Nephron (organoid): ENCODE data around the gene SKAP2.

ENCODE experiments used
- H3K27ac Mint-ChIP-seq, 3 experiments: 2 replicates each; pipeline ENCODE4 v1.8.0; 2020; ENCODE audit warnings: mixed read lengths in 3 of 3, mild to moderate bottlenecking in 2 of 3, moderate library complexity in 1 of 3
- H3K27me3 Mint-ChIP-seq: 2 replicates; pipeline ENCODE4 v1.8.0; 2021; ENCODE audit warnings: low read depth, mild to moderate bottlenecking, moderate library complexity, mixed read lengths
- H3K36me3 Mint-ChIP-seq: 2 replicates; pipeline ENCODE4 v1.8.0; 2020; ENCODE audit warnings: low read depth, mixed read lengths
- H3K4me1 Mint-ChIP-seq: 2 replicates; pipeline ENCODE4 v1.8.0; 2020; ENCODE audit warnings: mixed read lengths
- H3K4me3 Mint-ChIP-seq, 3 experiments: 2 replicates each; pipeline ENCODE4 v1.8.0; 2020; ENCODE audit warnings: mild to moderate bottlenecking in 3 of 3, mixed read lengths in 3 of 3, moderate library complexity in 2 of 3
- H3K9me3 Mint-ChIP-seq: 2 replicates; pipeline ENCODE4 v1.8.0; 2020; ENCODE audit warnings: mixed read lengths
- TF ChIP-seq, protein P1 (sequence below), 3 experiments: fragments of 200-600 bp; sonication (generic); IDR thresholded peaks; one replicate each; pipeline ENCODE4 v1.5.0; 2021; ENCODE audit warnings: antibody characterized with exemption in 3 of 3; ENCODE audit not compliant: unreplicated experiment in 3 of 3

Gene SKAP2

DNA sequence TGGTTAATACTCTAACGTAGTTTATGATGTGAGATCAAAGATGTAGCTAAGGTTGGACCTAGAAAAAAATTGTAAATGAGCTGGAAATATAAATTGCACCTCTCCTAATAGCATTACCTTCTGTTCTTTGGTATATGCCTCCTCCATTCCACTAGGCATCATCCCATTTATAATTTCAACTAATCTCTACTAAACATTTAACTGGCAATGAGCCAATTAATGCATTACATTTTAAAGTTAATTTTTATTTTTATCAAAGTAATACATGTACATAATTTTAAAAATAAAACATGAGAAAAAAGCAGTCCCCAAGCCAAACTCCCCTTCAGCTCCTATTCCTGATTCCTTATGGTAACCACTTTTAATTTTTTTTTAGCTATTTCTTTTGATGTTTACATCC, 35.1 kb upstream of the SKAP2 start:
- H3K4me1 Mint-ChIP-seq, result no peaks in the 10 kb centered on the region
- H3K27me3 Mint-ChIP-seq, result no peaks in the 10 kb centered on the region

GRCh38 chr7:26898891-26899290, 34.5 kb upstream of the SKAP2 start:
- no peak overlapping the region for H3K4me3 Mint-ChIP-seq
- H3K9me3 Mint-ChIP-seq, result no peaks in the 10 kb centered on the region
- peaks cover 6% of the 10 kb centered on the region for H3K4me1 Mint-ChIP-seq
- TF ChIP-seq, protein P1, sequence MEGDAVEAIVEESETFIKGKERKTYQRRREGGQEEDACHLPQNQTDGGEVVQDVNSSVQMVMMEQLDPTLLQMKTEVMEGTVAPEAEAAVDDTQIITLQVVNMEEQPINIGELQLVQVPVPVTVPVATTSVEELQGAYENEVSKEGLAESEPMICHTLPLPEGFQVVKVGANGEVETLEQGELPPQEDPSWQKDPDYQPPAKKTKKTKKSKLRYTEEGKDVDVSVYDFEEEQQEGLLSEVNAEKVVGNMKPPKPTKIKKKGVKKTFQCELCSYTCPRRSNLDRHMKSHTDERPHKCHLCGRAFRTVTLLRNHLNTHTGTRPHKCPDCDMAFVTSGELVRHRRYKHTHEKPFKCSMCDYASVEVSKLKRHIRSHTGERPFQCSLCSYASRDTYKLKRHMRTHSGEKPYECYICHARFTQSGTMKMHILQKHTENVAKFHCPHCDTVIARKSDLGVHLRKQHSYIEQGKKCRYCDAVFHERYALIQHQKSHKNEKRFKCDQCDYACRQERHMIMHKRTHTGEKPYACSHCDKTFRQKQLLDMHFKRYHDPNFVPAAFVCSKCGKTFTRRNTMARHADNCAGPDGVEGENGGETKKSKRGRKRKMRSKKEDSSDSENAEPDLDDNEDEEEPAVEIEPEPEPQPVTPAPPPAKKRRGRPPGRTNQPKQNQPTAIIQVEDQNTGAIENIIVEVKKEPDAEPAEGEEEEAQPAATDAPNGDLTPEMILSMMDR (IDR thresholded peaks at IDR 0.05; ENCODE audit: unreplicated experiment in 3 of 3), result no peak
- no peaks in the 10 kb centered on the region for H3K36me3 Mint-ChIP-seq
- no peaks in the 10 kb centered on the region for H3K27me3 Mint-ChIP-seq
- H3K27ac Mint-ChIP-seq, result no peak overlapping the region

More for the DNA sequence above, 35.1 kb upstream of the SKAP2 start:
- H3K36me3 Mint-ChIP-seq, result no peaks in the 10 kb centered on the region
- no peaks in the 10 kb centered on the region for H3K9me3 Mint-ChIP-seq
- TF ChIP-seq, protein P1 (IDR thresholded peaks at IDR 0.05; ENCODE audit: unreplicated experiment in 3 of 3), result no peak
- no peak overlapping the region for H3K4me3 Mint-ChIP-seq
- H3K27ac Mint-ChIP-seq, result no peak overlapping the region

GRCh38 chr7:26897928-26898327, 33.5 kb upstream of the SKAP2 start:
- Mint-ChIP-seq H3K27me3 (no peaks in the 10 kb centered on the region), H3K9me3 (no peaks in the 10 kb centered on the region), H3K36me3 (no peaks in the 10 kb centered on the region), H3K4me1 (peaks cover 12% of the 10 kb centered on the region), H3K4me3 (no peak overlapping the region), H3K27ac (no peak overlapping the region)
- TF ChIP-seq, protein P1 (IDR thresholded peaks at IDR 0.05; ENCODE audit: unreplicated experiment in 3 of 3), result no peak

DNA sequence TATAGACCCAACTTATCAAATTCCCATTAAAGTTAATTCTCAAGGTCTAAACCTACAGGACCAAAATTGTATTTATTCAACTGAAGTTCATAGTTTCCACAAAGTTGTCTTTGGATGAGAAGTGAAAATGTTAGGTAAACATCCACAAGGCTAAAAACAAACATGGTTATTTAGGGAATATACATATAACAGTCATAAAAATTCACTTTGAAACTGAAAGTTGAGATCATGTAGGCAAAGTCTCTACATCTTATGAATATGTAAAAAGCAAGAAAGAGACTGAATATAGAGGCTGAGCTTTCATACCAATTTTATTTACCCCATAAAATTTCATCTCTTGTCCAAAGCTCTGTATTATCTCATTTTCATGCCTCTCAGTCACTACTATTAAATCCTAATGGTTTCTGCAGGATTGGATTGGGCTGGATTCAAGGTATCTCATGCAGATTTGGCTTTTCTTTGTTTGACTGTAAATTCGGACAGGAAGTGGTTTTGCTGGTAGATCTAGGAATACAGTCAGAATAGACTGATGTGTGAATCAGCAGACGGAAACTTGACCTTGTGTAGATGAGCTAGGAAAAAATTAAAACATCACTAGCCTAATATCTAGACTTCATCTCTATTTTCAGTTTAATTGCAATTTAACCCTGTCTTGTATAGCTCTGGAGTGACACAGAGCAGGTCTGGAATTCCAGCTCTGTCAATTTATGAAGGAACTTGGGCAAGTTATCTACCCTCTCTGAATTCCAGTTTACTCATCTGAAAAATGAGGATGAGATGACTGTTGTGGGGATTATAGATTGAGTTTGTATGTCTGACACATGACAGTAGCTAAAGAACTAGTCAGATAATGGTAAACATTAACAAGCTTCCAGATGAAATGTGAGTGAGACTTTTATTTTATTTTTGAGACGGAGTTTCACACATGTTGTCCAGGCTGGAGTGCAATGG, 27.3 kb upstream of the SKAP2 start:
- H3K36me3 Mint-ChIP-seq, result no peaks in the 10 kb centered on the region
- no peak overlapping the region for H3K27ac Mint-ChIP-seq
- H3K27me3 Mint-ChIP-seq, result no peaks in the 10 kb centered on the region
- H3K9me3 Mint-ChIP-seq, result peaks cover 8% of the 10 kb centered on the region
- TF ChIP-seq, protein P1 (IDR thresholded peaks at IDR 0.05; ENCODE audit: unreplicated experiment in 3 of 3), result no peak
- H3K4me1 Mint-ChIP-seq, result peaks cover 14% of the 10 kb centered on the region
- no peak overlapping the region for H3K4me3 Mint-ChIP-seq

DNA sequence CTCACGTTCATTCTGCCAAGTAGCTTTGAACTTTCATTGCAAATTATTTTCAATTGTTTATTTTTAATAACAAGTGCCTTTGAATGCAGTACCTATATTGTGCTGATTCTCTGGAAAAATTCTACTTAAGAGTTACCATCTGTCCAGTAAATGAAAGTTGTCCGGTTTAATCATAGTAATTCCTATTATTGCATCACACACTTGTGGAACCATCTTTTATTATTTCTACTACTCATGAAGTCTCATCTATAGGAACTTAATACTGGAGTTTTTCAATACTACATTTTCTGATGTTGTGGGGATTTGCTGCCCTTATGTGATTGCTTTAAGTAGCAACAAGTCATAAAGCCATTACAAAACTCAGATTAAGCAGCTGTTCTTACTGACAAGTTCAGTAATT, 16.5 kb upstream of the SKAP2 start:
- H3K4me1 Mint-ChIP-seq, result no peaks in the 10 kb centered on the region
- no peak overlapping the region for H3K27ac Mint-ChIP-seq
- H3K27me3 Mint-ChIP-seq, result no peaks in the 10 kb centered on the region
- no peak overlapping the region for H3K4me3 Mint-ChIP-seq
- H3K36me3 Mint-ChIP-seq, result peaks cover 5% of the 10 kb centered on the region
- TF ChIP-seq, protein P1 (IDR thresholded peaks at IDR 0.05; ENCODE audit: unreplicated experiment in 3 of 3), result no peak
- H3K9me3 Mint-ChIP-seq, result peaks cover 26% of the 10 kb centered on the region

- Mint-ChIP-seq H3K27me3 (no peaks in the 10 kb centered on the region), H3K9me3 (peaks cover 16% of the 10 kb centered on the region), H3K27ac (no peak overlapping the region), H3K36me3 (no peaks in the 10 kb centered on the region), H3K4me3 (no peak overlapping the region), H3K4me1 (no peaks in the 10 kb centered on the region)
- TF ChIP-seq, protein P1 (IDR thresholded peaks at IDR 0.05; ENCODE audit: unreplicated experiment in 3 of 3), result no peak
Observed at GRCh38 chr7:26879671-26880070, 15.3 kb upstream of the SKAP2 start.
